Suprapubic skin (tissue), 4 donors: ENCODE measurements around the gene MEFV. TPM values are rescaled to one million over a fixed set of nuclear protein-coding genes. Genes with fewer than 3 reads are reported as not detected.

ENCODE experiments used
- DNase-seq, 2 donors: peaks; one replicate each; pipeline ENCODE4 v3.0.0-alpha.2; 2019; ENCODE audit warnings: low spot score in 2 of 2
- H3K27ac ChIP-seq: fragments of 200-600 bp; sonication (generic); one replicate; pipeline ENCODE4 v1.5.1; 2019
- H3K27me3 ChIP-seq: fragments of 200-600 bp; sonication (generic); one replicate; pipeline ENCODE4 v1.5.1; 2019
- H3K36me3 ChIP-seq: fragments of 200-600 bp; sonication (generic); one replicate; pipeline ENCODE4 v1.5.1; 2019
- H3K4me1 ChIP-seq: fragments of 200-600 bp; sonication (generic); one replicate; pipeline ENCODE4 v1.5.1; 2019
- H3K4me3 ChIP-seq: fragments of 200-600 bp; sonication (generic); one replicate; pipeline ENCODE4 v1.5.1; 2019; ENCODE audit warnings: mild to moderate bottlenecking
- H3K9me3 ChIP-seq: fragments of 200-600 bp; sonication (generic); one replicate; pipeline ENCODE4 v1.5.1; 2019
- CTCF ChIP-seq, 2 donors: fragments of 200-600 bp in 1 of 2; fragments of 450-650 bp in 1 of 2; sonication (generic) in 1 of 2; IDR thresholded peaks; one replicate each; pipeline ENCODE4 v1.5.1; 2016 to 2019; ENCODE audit warnings: antibody characterized with exemption in 2 of 2, mild to moderate bottlenecking in 1 of 2, moderate library complexity in 1 of 2
- EP300 ChIP-seq: sonication (generic); formaldehyde crosslinking; IDR thresholded peaks from one replicate; pipeline ENCODE4 v1.6.1; 2017; ENCODE audit warnings: antibody characterized with exemption
- POLR2A ChIP-seq, 2 donors: fragments of 450-650 bp; IDR thresholded peaks; one replicate each; pipeline ENCODE4 v1.6.1; 2017; ENCODE audit warnings: antibody characterized with exemption in 2 of 2, mild to moderate bottlenecking in 2 of 2, moderate library complexity in 2 of 2
- POLR2AphosphoS5 ChIP-seq, 3 donors: sonication (generic); formaldehyde crosslinking; IDR thresholded peaks; one replicate each; pipeline ENCODE4 v1.6.1; 2017; ENCODE audit warnings: antibody characterized with exemption in 3 of 3
- WGBS: methylation state at CpG from one replicate; pipeline ENCODE4 v1.1.5; 2018; 5-methylcytosine and 5-hydroxymethylcytosine counted together
- total RNA-seq, 4 donors: library from RNA; depleted of rRNA; stranded (reverse); fragments of >200 nt; gene quantifications; one replicate each; pipeline ENCODE4 v1.1.0, GENCODE V29; 2016

Gene MEFV
- total RNA-seq, 4 donors from 2014 or later: 0.16 to 0.40 (median 0.17) TPM; not detected in 1

- Histone ChIP-seq H3K4me3 (no peak overlapping the region), H3K27ac (no peak overlapping the region), H3K27me3 (peaks cover 19% of the 10 kb centered on the region), H3K4me1 (no peaks in the 10 kb centered on the region), H3K36me3 (no peaks in the 10 kb centered on the region), H3K9me3 (no peaks in the 10 kb centered on the region)
- TF ChIP-seq POLR2A (IDR thresholded peaks at IDR 0.05): no peak
- TF ChIP-seq EP300: no peak
- no peak for TF ChIP-seq POLR2AphosphoS5 (IDR thresholded peaks at IDR 0.05)
- TF ChIP-seq CTCF (IDR thresholded peaks at IDR 0.05): no peak
- WGBS: 77% methylated on average over 6 of the region's 6 CpGs
- DNase-seq: no peak
Measured at GRCh38 chr16:3243882-3244281, 12.6 kb downstream of the MEFV start.

DNA sequence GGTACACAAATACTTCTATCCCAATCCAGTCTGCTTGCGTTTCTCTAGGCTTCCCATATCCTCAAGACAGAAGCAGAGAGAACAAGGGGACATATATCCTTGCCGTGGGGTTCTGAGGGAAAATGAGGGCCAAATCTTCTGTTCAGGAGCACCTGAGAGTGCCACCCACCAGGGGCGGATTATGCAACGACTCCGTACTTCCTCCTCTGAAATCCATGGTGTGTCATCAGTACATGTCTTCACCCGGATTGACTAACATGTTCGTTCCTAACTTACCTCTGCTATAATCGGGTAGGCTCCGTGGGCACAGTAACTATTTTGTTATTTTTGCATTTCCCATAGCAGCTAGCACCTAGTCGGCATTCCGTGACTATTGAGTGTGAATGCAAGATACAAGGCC lies 13.7 kb downstream of the MEFV start:
- no peaks in the 10 kb centered on the region for H3K36me3 ChIP-seq
- H3K4me1 ChIP-seq: no peaks in the 10 kb centered on the region
- peaks cover 19% of the 10 kb centered on the region for H3K27me3 ChIP-seq
- H3K9me3 ChIP-seq: no peaks in the 10 kb centered on the region
- no peak overlapping the region for H3K27ac ChIP-seq
- no peak for DNase-seq
- no peak for TF ChIP-seq POLR2A (IDR thresholded peaks at IDR 0.05)
- no peak for TF ChIP-seq EP300
- no peak for TF ChIP-seq CTCF (IDR thresholded peaks at IDR 0.05)
- TF ChIP-seq POLR2AphosphoS5 (IDR thresholded peaks at IDR 0.05): no peak
- no peak overlapping the region for H3K4me3 ChIP-seq
- WGBS: 80% methylated on average over 11 of the region's 11 CpGs

- 69% methylated on average over 5 of the region's 5 CpGs for WGBS
Measured at GRCh38 chr16:3241761-3242160, 14.7 kb downstream of the MEFV start.

GRCh38 chr16:3235856-3236669 lies 20.4 kb downstream of the MEFV start:
- H3K27me3 ChIP-seq: peaks cover under 1% of the 10 kb centered on the region
- DNase-seq: no peak
- peaks cover 2% of the 10 kb centered on the region for H3K9me3 ChIP-seq
- H3K4me1 ChIP-seq: peaks cover 15% of the 10 kb centered on the region
- no peak overlapping the region for H3K4me3 ChIP-seq
- peaks cover 19% of the 10 kb centered on the region for H3K36me3 ChIP-seq
- 83% methylated on average over 28 of the region's 29 CpGs for WGBS
- no peak overlapping the region for H3K27ac ChIP-seq
- TF ChIP-seq EP300: no peak
- TF ChIP-seq POLR2AphosphoS5 (IDR thresholded peaks at IDR 0.05): no peak
- TF ChIP-seq POLR2A (IDR thresholded peaks at IDR 0.05): no peak
- no peak for TF ChIP-seq CTCF (IDR thresholded peaks at IDR 0.05)

More at GRCh38 chr16:3241761-3242160, 14.7 kb downstream of the MEFV start:
- Histone ChIP-seq H3K4me3 (no peak overlapping the region), H3K9me3 (no peaks in the 10 kb centered on the region), H3K27me3 (peaks cover 19% of the 10 kb centered on the region), H3K36me3 (no peaks in the 10 kb centered on the region), H3K4me1 (no peaks in the 10 kb centered on the region), H3K27ac (no peak overlapping the region)
- TF ChIP-seq POLR2A (IDR thresholded peaks at IDR 0.05) (no peak), POLR2AphosphoS5 (IDR thresholded peaks at IDR 0.05) (no peak), EP300 (no peak), CTCF (IDR thresholded peaks at IDR 0.05) (no peak)
- no peak for DNase-seq

DNA sequence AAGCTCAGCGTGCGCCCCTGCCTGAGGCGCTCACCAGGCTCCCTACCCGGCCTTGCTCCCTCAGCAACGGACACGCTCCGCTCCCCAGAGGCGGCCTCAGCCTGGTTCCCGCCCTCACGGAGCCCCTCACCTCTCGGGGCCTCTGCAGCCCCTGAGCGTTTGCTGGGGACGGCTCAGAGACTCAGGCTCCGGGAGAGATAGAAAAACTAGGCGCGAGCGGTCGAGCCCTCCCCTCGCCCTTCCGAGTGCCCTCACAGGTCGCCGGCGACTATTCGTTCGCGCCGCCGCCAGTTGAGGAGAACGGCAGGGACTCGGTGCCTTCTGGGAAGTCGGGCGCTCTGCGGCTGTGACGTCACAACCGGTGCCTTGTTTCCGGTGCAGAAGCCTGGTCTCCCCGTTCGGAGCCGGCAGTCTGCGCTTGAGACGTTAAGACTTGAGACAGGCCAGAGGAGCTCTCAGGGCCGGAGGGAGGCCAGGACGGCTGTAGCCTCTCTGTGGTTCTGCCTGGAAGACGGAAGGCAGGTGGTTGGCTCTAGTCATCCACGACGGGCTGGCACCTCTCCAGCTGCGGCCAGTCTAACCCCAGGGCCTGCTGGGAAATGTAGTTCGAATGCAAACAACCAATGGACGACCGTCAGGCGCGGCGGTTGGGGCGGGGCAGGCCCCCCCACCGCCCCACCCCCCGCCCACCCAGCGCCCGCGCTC lies 21.4 kb downstream of the MEFV start, which contains the start of gene ZNF200:
Gene ZNF200 (minus strand): TSS at position 302 of the 705 bp plus-strand sequence. CDS start 1,403 bp downstream, outside the sequence.
- 0% methylated on average over 6 of the region's 59 CpGs for WGBS
- Histone ChIP-seq H3K27ac (peak within 1 kb of the TSS; percentile 86), H3K27me3 (no peaks in the 10 kb centered on the region), H3K9me3 (peaks cover 9% of the 10 kb centered on the region), H3K4me3 (peak within 1 kb of the TSS; percentile 92), H3K4me1 (peaks cover 15% of the 10 kb centered on the region), H3K36me3 (peaks cover 30% of the 10 kb centered on the region)
- TF ChIP-seq POLR2A (IDR thresholded peaks at IDR 0.05) (peak in 1 of 2 donors; percentile 36), CTCF (IDR thresholded peaks at IDR 0.05) (no peak), EP300 (no peak), POLR2AphosphoS5 (IDR thresholded peaks at IDR 0.05) (peak in 2 of 3 donors; percentile 67 to 70)
- DNase-seq: peak; percentile 97 to 98
